Measurements from ENCODE around the gene FAM193A. TPM values are rescaled to one million over a fixed set of nuclear protein-coding genes. Genes with fewer than 3 reads are reported as not detected.
"Not testable (repeated sequence)": the region's sequence is repeated elsewhere in the genome, so short reads cannot be mapped to it uniquely, and the experiment has no call there.

FAM193A gene
- total RNA-seq, 2 experiments from 2014 or later = 37.0 to 37.7 TPM

- peaks cover 2% of the 10 kb centered on the region for H3K36me3 Mint-ChIP-seq
- H3K4me1 Mint-ChIP-seq = peaks cover 18% of the 10 kb centered on the region
- ATAC-seq (ENCODE audit: low read depth) (peak; percentile 16), DNase-seq (peak; percentile 74)
- POLR2A ChIA-PET = interaction anchor here (0.5 to 2.5 kb wide), 11 partner anchors 63 to 428 kb away, joined by 3 to 13 read pairs (median 3); partner anchors contain the start of genes CFAP99, GRK4, RNF4 and ZFYVE28
- no peaks in the 10 kb centered on the region for H3K27me3 Mint-ChIP-seq
- H3K27ac Mint-ChIP-seq = peak overlapping the region; percentile 94
- H3K4me3 Mint-ChIP-seq = peak overlapping the region; percentile 94
- H3K9me3 Mint-ChIP-seq = no peaks in the 10 kb centered on the region
These were observed 863 bp upstream of the FAM193A start for GRCh38 chr4:2535376-2536192.

GRCh38 chr4:2537011-2537830 is 774 bp downstream of the FAM193A start:
- Mint-ChIP-seq H3K4me3 (peak overlapping the region; percentile 92), H3K4me1 (peaks cover 18% of the 10 kb centered on the region), H3K9me3 (no peaks in the 10 kb centered on the region), H3K27ac (peak overlapping the region; percentile 80), H3K36me3 (peaks cover 2% of the 10 kb centered on the region), H3K27me3 (no peaks in the 10 kb centered on the region)
- POLR2A ChIA-PET = interaction anchor here (0.7 to 1.4 kb wide), 7 partner anchors 14 to 308 kb away, joined by 3 to 7 read pairs (median 3); partner anchors contain the start of gene RNF4
- DNase-seq (peak; percentile 77), ATAC-seq (ENCODE audit: low read depth) (peak; percentile 12)

DNA sequence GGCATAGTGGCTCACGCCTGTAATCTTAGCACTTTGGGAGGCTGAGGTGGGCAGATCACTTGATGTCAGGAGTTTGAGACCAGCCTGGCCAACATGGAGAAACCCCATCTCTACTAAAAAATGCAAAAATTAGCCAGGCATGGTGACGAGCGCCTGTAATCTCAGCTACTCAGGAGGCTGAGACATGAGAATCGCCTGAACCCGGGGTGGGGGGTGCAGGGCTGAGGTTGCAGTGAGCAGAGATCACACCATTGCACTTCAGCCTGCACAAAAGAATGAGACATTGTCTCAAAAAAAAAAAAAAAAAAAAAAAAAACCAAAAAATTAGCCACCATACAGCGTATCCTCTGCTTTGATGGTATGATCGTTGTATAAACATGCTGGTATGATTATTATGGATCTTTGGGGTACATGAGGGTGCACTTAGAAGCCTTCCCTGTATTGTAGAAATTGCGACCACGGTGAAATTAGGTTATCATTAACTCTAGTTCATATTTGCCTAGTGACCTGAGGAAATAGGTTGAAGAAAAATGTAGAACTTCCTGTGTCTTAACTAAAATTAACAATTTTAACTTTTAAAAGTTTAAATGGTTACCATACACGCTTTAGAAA is 7.2 kb downstream of the FAM193A start:
- peaks cover 11% of the 10 kb centered on the region for H3K4me1 Mint-ChIP-seq
- DNase-seq; H3K36me3 Mint-ChIP-seq; H3K4me3 Mint-ChIP-seq; H3K27ac Mint-ChIP-seq; ATAC-seq (ENCODE audit: low read depth); H3K27me3 Mint-ChIP-seq; H3K9me3 Mint-ChIP-seq; POLR2A ChIA-PET: not testable (repeated sequence)

GRCh38 chr4:2545321-2546013 is 9.0 kb downstream of the FAM193A start:
- Mint-ChIP-seq H3K27ac (no peak overlapping the region), H3K9me3 (no peaks in the 10 kb centered on the region), H3K4me1 (peaks cover 4% of the 10 kb centered on the region), H3K4me3 (no peak overlapping the region), H3K36me3 (peaks cover 8% of the 10 kb centered on the region), H3K27me3 (no peaks in the 10 kb centered on the region)
- ATAC-seq (ENCODE audit: low read depth) (no peak), DNase-seq (no peak)
- POLR2A ChIA-PET = no interaction called here

GRCh38 chr4:2546286-2546823 is 9.9 kb downstream of the FAM193A start:
- ATAC-seq (ENCODE audit: low read depth) (no peak), DNase-seq (no peak)
- Mint-ChIP-seq H3K9me3 (no peaks in the 10 kb centered on the region), H3K27ac (no peak overlapping the region), H3K4me3 (no peak overlapping the region), H3K36me3 (peaks cover 8% of the 10 kb centered on the region), H3K4me1 (peaks cover 4% of the 10 kb centered on the region), H3K27me3 (no peaks in the 10 kb centered on the region)
- POLR2A ChIA-PET = no interaction called here

DNA sequence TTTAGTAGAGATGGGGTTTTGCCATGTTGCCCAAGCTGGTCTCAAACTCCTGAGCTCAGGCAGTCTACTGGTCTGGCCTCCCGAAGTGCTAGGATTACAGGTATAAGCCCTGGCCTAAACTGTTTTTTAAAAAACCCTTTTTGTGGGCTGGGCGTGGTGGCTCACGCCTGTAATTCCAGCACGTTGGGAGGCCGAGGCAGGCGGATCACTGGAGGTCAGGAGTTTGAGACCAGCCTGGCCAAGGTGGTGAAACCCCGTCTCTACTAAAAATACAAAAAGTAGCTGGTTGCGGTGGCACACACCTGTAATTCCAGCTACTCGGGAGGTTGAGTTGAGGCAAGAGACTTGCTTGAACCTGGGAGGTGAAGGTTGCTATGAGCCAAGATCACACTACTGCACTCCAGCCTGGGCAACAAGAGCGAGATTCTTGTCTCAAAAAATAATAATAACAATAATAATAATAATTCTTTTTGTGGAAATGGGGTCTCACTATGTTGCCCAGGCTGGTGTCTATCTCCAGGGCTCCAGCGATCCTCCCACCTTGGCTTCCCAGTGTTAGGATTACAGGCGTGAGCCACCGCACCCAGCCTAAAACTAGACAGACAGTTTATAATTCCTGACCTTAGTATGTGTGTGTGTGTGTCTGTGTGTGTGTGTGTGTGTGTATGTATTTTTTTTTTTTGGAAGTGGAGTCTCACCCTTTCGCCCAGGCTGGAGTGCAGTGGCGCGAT is 10.7 kb downstream of the FAM193A start:
- H3K4me1 Mint-ChIP-seq; ATAC-seq (ENCODE audit: low read depth); H3K36me3 Mint-ChIP-seq; H3K27me3 Mint-ChIP-seq; H3K9me3 Mint-ChIP-seq; POLR2A ChIA-PET; H3K27ac Mint-ChIP-seq; DNase-seq; H3K4me3 Mint-ChIP-seq: not testable (repeated sequence)

DNA sequence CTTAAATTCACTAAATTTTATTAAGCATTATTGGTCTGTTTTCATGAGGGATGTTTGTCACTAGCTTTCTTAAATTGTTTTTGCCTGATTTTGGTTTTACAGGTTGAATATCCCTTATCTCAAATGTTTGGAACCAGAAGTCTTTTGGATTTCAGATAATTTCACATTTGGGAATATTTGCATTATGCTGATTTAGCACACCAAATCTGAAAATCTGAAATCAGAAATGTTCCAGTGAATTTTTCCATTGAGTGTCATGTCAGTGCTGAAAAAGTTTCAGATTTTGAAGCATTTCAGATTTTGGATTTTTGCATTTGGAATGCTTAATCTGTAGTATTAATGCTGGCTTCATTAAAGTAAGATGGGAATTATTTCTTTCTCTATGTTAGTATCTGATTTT is 14.7 kb downstream of the FAM193A start:
- H3K4me1 Mint-ChIP-seq = peaks cover 4% of the 10 kb centered on the region
- H3K36me3 Mint-ChIP-seq = peaks cover 3% of the 10 kb centered on the region
- DNase-seq (no peak), ATAC-seq (ENCODE audit: low read depth) (no peak)
- POLR2A ChIA-PET = no interaction called here
- H3K4me3 Mint-ChIP-seq = no peak overlapping the region
- H3K27ac Mint-ChIP-seq = no peak overlapping the region
- no peaks in the 10 kb centered on the region for H3K9me3 Mint-ChIP-seq
- no peaks in the 10 kb centered on the region for H3K27me3 Mint-ChIP-seq

GRCh38 chr4:2552806-2553205 is 16.4 kb downstream of the FAM193A start:
- H3K4me1 Mint-ChIP-seq = peaks cover 4% of the 10 kb centered on the region
- H3K27ac Mint-ChIP-seq = no peak overlapping the region
- peak; percentile 4 for DNase-seq
- no peak for ATAC-seq (ENCODE audit: low read depth)
- no peaks in the 10 kb centered on the region for H3K9me3 Mint-ChIP-seq
- no peaks in the 10 kb centered on the region for H3K27me3 Mint-ChIP-seq
- no peaks in the 10 kb centered on the region for H3K36me3 Mint-ChIP-seq
- POLR2A ChIA-PET = no interaction called here
- H3K4me3 Mint-ChIP-seq = no peak overlapping the region

GRCh38 chr4:2558301-2558700 is 21.9 kb downstream of the FAM193A start:
- Mint-ChIP-seq H3K4me1 (peaks cover 11% of the 10 kb centered on the region), H3K36me3 (peaks cover 9% of the 10 kb centered on the region), H3K27ac (no peak overlapping the region), H3K27me3 (no peaks in the 10 kb centered on the region), H3K9me3 (no peaks in the 10 kb centered on the region), H3K4me3 (no peak overlapping the region)
- ATAC-seq (ENCODE audit: low read depth) = no peak
- POLR2A ChIA-PET = no interaction called here
- DNase-seq = no peak

DNA sequence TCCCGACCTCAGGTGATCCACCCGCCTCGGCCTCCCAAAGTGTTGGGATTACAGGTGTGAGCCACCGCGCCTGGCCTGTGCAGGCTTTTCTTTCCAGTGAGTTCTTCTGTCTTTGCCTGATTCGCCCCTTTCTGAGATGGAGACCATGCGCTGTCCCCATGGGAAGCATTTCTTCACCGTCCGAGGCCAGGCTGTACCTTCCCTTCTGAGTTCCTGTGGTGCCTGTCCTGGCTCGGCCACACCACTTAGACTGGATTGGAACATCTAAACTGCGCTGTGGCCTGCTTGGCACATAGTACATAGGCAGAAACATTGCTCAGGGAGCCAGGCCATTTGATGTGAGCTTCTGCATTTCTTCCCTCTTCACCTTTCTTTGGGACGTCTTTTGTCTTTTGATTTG is 23.7 kb downstream of the FAM193A start:
- no peaks in the 10 kb centered on the region for H3K9me3 Mint-ChIP-seq
- H3K4me3 Mint-ChIP-seq = no peak overlapping the region
- no peaks in the 10 kb centered on the region for H3K27me3 Mint-ChIP-seq
- H3K4me1 Mint-ChIP-seq = peaks cover 9% of the 10 kb centered on the region
- POLR2A ChIA-PET = no interaction called here
- H3K36me3 Mint-ChIP-seq = peaks cover 9% of the 10 kb centered on the region
- no peak overlapping the region for H3K27ac Mint-ChIP-seq
- ATAC-seq (ENCODE audit: low read depth) (no peak), DNase-seq (no peak)

GRCh38 chr4:2565533-2565932 is 29.1 kb downstream of the FAM193A start:
- peaks cover 14% of the 10 kb centered on the region for H3K36me3 Mint-ChIP-seq
- peaks cover 16% of the 10 kb centered on the region for H3K4me1 Mint-ChIP-seq
- H3K9me3 Mint-ChIP-seq = no peaks in the 10 kb centered on the region
- no peak overlapping the region for H3K4me3 Mint-ChIP-seq
- POLR2A ChIA-PET = no interaction called here
- no peak overlapping the region for H3K27ac Mint-ChIP-seq
- no peaks in the 10 kb centered on the region for H3K27me3 Mint-ChIP-seq
- ATAC-seq (ENCODE audit: low read depth) (no peak), DNase-seq (no peak)

DNA sequence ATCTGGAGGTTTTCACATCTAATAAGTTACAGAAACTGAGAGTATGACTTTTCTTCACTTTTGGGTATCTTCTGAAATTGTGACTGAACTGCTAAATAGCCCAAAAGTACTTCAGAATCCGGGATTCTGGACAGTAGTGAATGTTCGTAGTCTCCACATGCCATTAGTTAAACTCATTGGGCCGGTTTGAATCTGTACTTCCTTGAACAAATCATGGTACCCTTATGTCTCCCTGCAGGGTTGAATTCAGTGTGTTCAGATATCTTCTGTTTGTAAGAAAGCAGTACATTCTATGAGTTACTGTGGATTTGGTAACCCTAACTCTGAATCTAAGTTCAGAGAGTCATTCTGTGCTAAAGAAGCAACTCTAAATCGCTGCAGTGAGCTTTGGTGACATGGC is 33.6 kb downstream of the FAM193A start:
- Mint-ChIP-seq H3K4me3 (peak overlapping the region; percentile 67), H3K27ac (peak overlapping the region; percentile 81), H3K9me3 (no peaks in the 10 kb centered on the region), H3K36me3 (peaks cover 11% of the 10 kb centered on the region), H3K27me3 (no peaks in the 10 kb centered on the region), H3K4me1 (peaks cover 40% of the 10 kb centered on the region)
- ATAC-seq (ENCODE audit: low read depth) (no peak), DNase-seq (no peak)
- POLR2A ChIA-PET = interaction anchor here (1.0 to 1.6 kb wide), 3 partner anchors 33 to 102 kb away, joined by 5 to 7 read pairs (median 6); partner anchors contain the start of gene RNF4

All from activated naive CD8-positive, alpha-beta T cell treated with anti-CD3 and anti-CD28 coated beads, Interleukin-2, amount 10 ng/mL, durations not matched to agents 7 days and 5 days (primary cell).